HepG2 (cell line): Measurements from ENCODE around the gene TMOD2. TPM values are rescaled to one million over a fixed set of nuclear protein-coding genes. Genes with fewer than 3 reads are reported as not detected.
A peak's percentile ranks its signal among the peaks of the same experiment; 100 is the strongest.

Experiments
- ARNT ChIP-seq: fragments of 450-650 bp; IDR thresholded peaks from 2 replicates; pipeline ENCODE4 v1.6.1; 2017
- HNF4A ChIP-seq: sonication (generic); formaldehyde crosslinking; IDR thresholded peaks from 2 replicates; pipeline ENCODE4 v1.4.0; 2020; ENCODE audit warnings: missing genetic modification reagents
- NR2F1 ChIP-seq, 2 experiments: fragments of 450-650 bp in 1 of 2; formaldehyde crosslinking in 1 of 2; IDR thresholded peaks; 2 replicates each; pipeline versions ENCODE4 v1.5.0 to v1.6.1; 2016 to 2020; ENCODE audit warnings: mild to moderate bottlenecking in 1 of 2, missing compliant biosample characterization in 1 of 2, missing genetic modification reagents in 1 of 2, moderate library complexity in 1 of 2
- PAXIP1 ChIP-seq: sonication (generic); formaldehyde crosslinking; conservative IDR thresholded peaks from 2 replicates; pipeline ENCODE4 v1.4.0; 2020; ENCODE audit warnings: mild to moderate bottlenecking, missing genetic modification reagents, moderate library complexity
- SRSF4 ChIP-seq: fragments of 200-400 bp; formaldehyde crosslinking; IDR thresholded peaks from one replicate; pipeline ENCODE4 v1.6.1; 2018; ENCODE audit warnings: mild to moderate bottlenecking, low read depth, low read length, moderate library complexity; ENCODE audit not compliant: poor library complexity, severe bottlenecking
- THAP11 ChIP-seq: IDR thresholded peaks from 2 replicates; pipeline ENCODE4 v1.6.1; 2016; ENCODE audit warnings: missing biosample characterization, missing genetic modification reagents
- ZBTB20 ChIP-seq: sonication (generic); formaldehyde crosslinking; IDR thresholded peaks from 2 replicates; pipeline ENCODE4 v1.8.1; 2023; ENCODE audit warnings: missing genetic modification reagents, low read depth, mild to moderate bottlenecking, borderline replicate concordance
- ZHX1 ChIP-seq: sonication (generic); formaldehyde crosslinking; IDR thresholded peaks from 2 replicates; pipeline ENCODE4 v1.8.1; 2022; ENCODE audit warnings: low read depth, mild to moderate bottlenecking, missing genetic modification reagents
- ZMYM3 ChIP-seq: sonication (generic); formaldehyde crosslinking; IDR thresholded peaks from 2 replicates; pipeline ENCODE4 v1.5.1; 2020; ENCODE audit warnings: mild to moderate bottlenecking, missing genetic modification reagents
- ZNF121 ChIP-seq: sonication (generic); formaldehyde crosslinking; IDR thresholded peaks from 2 replicates; pipeline ENCODE4 v1.5.0; 2020; ENCODE audit warnings: mild to moderate bottlenecking, missing genetic modification reagents
- ZNF142 ChIP-seq: sonication (generic); formaldehyde crosslinking; IDR thresholded peaks from 2 replicates; pipeline ENCODE4 v1.4.0; 2020; ENCODE audit warnings: missing genetic modification reagents
- ZNF337 ChIP-seq: sonication (generic); formaldehyde crosslinking; IDR thresholded peaks from 2 replicates; pipeline ENCODE4 v1.5.1; 2020; ENCODE audit warnings: missing genetic modification reagents, low read depth, mild to moderate bottlenecking, borderline replicate concordance
- ZNF570 ChIP-seq: sonication (generic); formaldehyde crosslinking; IDR thresholded peaks from 2 replicates; pipeline ENCODE4 v1.4.0; 2020; ENCODE audit warnings: mild to moderate bottlenecking, missing genetic modification reagents, borderline replicate concordance
- ZNF879 ChIP-seq: sonication (generic); formaldehyde crosslinking; IDR thresholded peaks from 2 replicates; pipeline ENCODE4 v1.8.1; 2023; ENCODE audit warnings: missing genetic modification reagents
- polyA plus RNA-seq, 8 experiments: library from polyadenylated mRNA; depleted of rRNA in 3 of 8; stranded (reverse) in 7 of 8; unstranded in 1 of 8; fragments of >200 nt; fragmentation: Illumina TruSeq in 4 of 8; extraction: Trizol in 4 of 8; gene quantifications; 2 replicates each; pipeline versions ENCODE4 v1.2.1 to v1.2.3, GENCODE V29; 2011 to 2016; ENCODE audit warnings: low read depth in 4 of 8, missing spikeins in 1 of 8, mixed read lengths in 1 of 8; ENCODE audit not compliant: insufficient read depth in 1 of 8
- total RNA-seq, 5 experiments: library from RNA; depleted of rRNA; stranded (reverse); fragments of >200 nt; fragmentation: Illumina TruSeq; extraction: Trizol; gene quantifications; 2 replicates each; pipeline ENCODE4 v1.2.3, GENCODE V29; 2016; ENCODE audit warnings: low read depth in 1 of 5

Gene TMOD2
- total and polyA plus RNA-seq, 2 of the 13 experiments (the other 11 are each of a cell fraction or from before 2014, with no cell fraction given): 0.01 to 0.02 TPM

- TF ChIP-seq PAXIP1 (CRISPR knock-in tag) (peak; percentile 51), ZNF879 (CRISPR knock-in tag) (no peak), ZHX1 (CRISPR knock-in tag) (no peak), ZMYM3 (CRISPR knock-in tag) (no peak), ZNF570 (CRISPR knock-in tag) (no peak), ZBTB20 (CRISPR knock-in tag) (no peak), ARNT (no peak), NR2F1 (CRISPR knock-in tag; IDR thresholded peaks at IDR 0.05) (no peak), ZNF337 (CRISPR knock-in tag) (no peak), ZNF121 (CRISPR knock-in tag) (no peak), HNF4A (peak; percentile 53), THAP11 (0 out of 2 replicates have a peak, but pooled peaks have one; percentile 8), ZNF142 (CRISPR knock-in tag) (no peak), SRSF4 (no peak)
These were observed 91.7 kb downstream of the TMOD2 start (continued) for GRCh38 chr15:51842852-51843737.
